H1 (cell line): ENCODE results near the gene RBP3. TPM values are rescaled to one million over a fixed set of nuclear protein-coding genes. Genes with fewer than 3 reads are reported as not detected.

Experiments used
- CTCF ChIA-PET: fragments of 300-600 bp; sonication (Branson Sonifier 250); formaldehyde crosslinking; loops from one replicate; lab custom pipeline; 2021; ENCODE audit not compliant: partially characterized antibody; lab: Charles Lee
- POLR2A ChIA-PET: fragments of 300-600 bp; sonication (Branson Sonifier 250); formaldehyde crosslinking; loops from one replicate; lab custom pipeline; 2021; ENCODE audit warnings: inconsistent platforms; ENCODE audit not compliant: partially characterized antibody; lab: Charles Lee
- DNase-seq, 2 experiments: peaks; one replicate each; pipeline versions ENCODE4 v3.0.0 to v3.0.0-alpha.2; 2010 to 2022; ENCODE audit warnings: low spot score in 2 of 2, low read depth in 1 of 2, mixed read lengths in 1 of 2
- FAIRE-seq: peaks from 2 replicates; lab custom pipeline; 2011; peaks lifted over from hg19 to GRCh38; lab: Jason Lieb, UNC
- H2AFZ ChIP-seq: 2 replicates; pipeline ENCODE4 v1.8.1; 2012; ENCODE audit warnings: low read length, inconsistent platforms
- H2AK5ac ChIP-seq: 2 replicates; pipeline ENCODE4 v1.6.1; 2013; ENCODE audit warnings: low read depth, low read length
- H2BK120ac ChIP-seq: replicated peaks from 2 replicates; pipeline ENCODE3; 2013; ENCODE audit warnings: low read depth, low read length, inconsistent platforms
- H2BK12ac ChIP-seq: 2 replicates; pipeline ENCODE4 v1.6.1; 2013; ENCODE audit warnings: low read depth, low read length
- H2BK15ac ChIP-seq: 2 replicates; pipeline ENCODE4 v1.6.1; 2013; ENCODE audit warnings: low read length
- H2BK20ac ChIP-seq: 2 replicates; pipeline ENCODE4 v1.6.1; 2013; ENCODE audit warnings: low read length
- H2BK5ac ChIP-seq: 2 replicates; pipeline ENCODE4 v1.6.1; 2013; ENCODE audit warnings: low read depth, low read length
- H3K14ac ChIP-seq: 2 replicates; pipeline ENCODE4 v1.6.1; 2013; ENCODE audit warnings: inconsistent platforms; ENCODE audit not compliant: insufficient read length
- H3K18ac ChIP-seq: 2 replicates; pipeline ENCODE4 v1.6.1; 2013; ENCODE audit warnings: low read length; ENCODE audit errors: extremely low read depth
- H3K23ac ChIP-seq: 2 replicates; pipeline ENCODE4 v1.6.1; 2013; ENCODE audit warnings: inconsistent platforms; ENCODE audit not compliant: insufficient read length
- H3K23me2 ChIP-seq: 2 replicates; pipeline ENCODE4 v1.6.1; 2013; ENCODE audit warnings: low read depth, low read length
- H3K27ac ChIP-seq: 2 replicates; pipeline ENCODE4 v1.6.1; 2011; ENCODE audit warnings: low read depth, low read length, inconsistent platforms
- H3K27me3 ChIP-seq, 4 experiments: replicated peaks in 1 of 4; 1 replicate in 1 of 4; 2 replicates in 3 of 4; pipeline versions ENCODE4 v1.6.1 to v1.8.1; 2011 to 2013; ENCODE audit warnings: low read length in 3 of 4, mild to moderate bottlenecking in 3 of 4, inconsistent platforms in 2 of 4, mixed read lengths in 2 of 4, moderate library complexity in 1 of 4; ENCODE audit not compliant: control insufficient read depth in 3 of 4, insufficient read depth in 3 of 4; ENCODE audit errors: extremely low read depth in 1 of 4
- H3K36me3 ChIP-seq, 4 experiments: 2 replicates each; pipeline versions ENCODE4 v1.6.1 to v1.8.1; 2011 to 2013; ENCODE audit warnings: mild to moderate bottlenecking in 4 of 4, low read length in 3 of 4, moderate library complexity in 2 of 4, control low read depth in 1 of 4, inconsistent platforms in 1 of 4; ENCODE audit not compliant: insufficient read depth in 4 of 4, control insufficient read depth in 2 of 4
- H3K4ac ChIP-seq: replicated peaks from 2 replicates; pipeline ENCODE3; 2013; ENCODE audit warnings: low read length, low read depth, mixed read lengths, inconsistent platforms; ENCODE audit not compliant: insufficient read length
- H3K4me1 ChIP-seq, 4 experiments: replicated peaks in 1 of 4; 1 replicate in 1 of 4; 2 replicates in 3 of 4; pipeline versions ENCODE4 v1.6.1 to v1.8.1; 2011 to 2013; ENCODE audit warnings: low read length in 3 of 4, inconsistent platforms in 2 of 4, mixed read lengths in 1 of 4; ENCODE audit not compliant: insufficient read depth in 4 of 4, control insufficient read depth in 3 of 4
- H3K4me2 ChIP-seq, 2 experiments: 2 replicates each; pipeline versions ENCODE4 v1.6.1 to v1.8.1; 2011 to 2013; ENCODE audit warnings: low read depth in 2 of 2, low read length in 2 of 2, control low read depth in 1 of 2, inconsistent platforms in 1 of 2, mild to moderate bottlenecking in 1 of 2; ENCODE audit not compliant: insufficient read depth in 1 of 2
- H3K4me3 ChIP-seq, 4 experiments: fragments of 200-600, 300-600 bp in 1 of 4; sonication (generic), shearing (Covaris generic), sonication (Bioruptor Twin) in 1 of 4; 2 replicates each; pipeline versions ENCODE4 v1.5.1 to v1.8.1; 2011 to 2016; ENCODE audit warnings: low read length in 4 of 4, low read depth in 3 of 4, control low read depth in 2 of 4, inconsistent platforms in 2 of 4, mild to moderate bottlenecking in 2 of 4, mixed read lengths in 1 of 4, moderate library complexity in 1 of 4; ENCODE audit not compliant: insufficient read depth in 2 of 4; ENCODE audit errors: extremely low read depth in 1 of 4
- H3K56ac ChIP-seq: replicated peaks from 2 replicates; pipeline ENCODE3; 2013; ENCODE audit warnings: low read depth, mild to moderate bottlenecking, mixed read lengths, low read length, inconsistent platforms; ENCODE audit not compliant: insufficient read length
- H3K79me1 ChIP-seq: 2 replicates; pipeline ENCODE4 v1.6.1; 2013; ENCODE audit warnings: low read depth, low read length, control low read depth
- H3K79me2 ChIP-seq, 2 experiments: 2 replicates each; pipeline versions ENCODE4 v1.6.1 to v1.8.1; 2012 to 2013; ENCODE audit warnings: low read length in 2 of 2, mild to moderate bottlenecking in 2 of 2, inconsistent platforms in 1 of 2; ENCODE audit not compliant: insufficient read depth in 2 of 2, control insufficient read depth in 1 of 2
- H3K9ac ChIP-seq, 4 experiments: replicated peaks in 1 of 4; 1 replicate in 1 of 4; 2 replicates in 3 of 4; pipeline versions ENCODE4 v1.6.1 to v1.8.1; 2011 to 2013; ENCODE audit warnings: low read depth in 3 of 4, low read length in 3 of 4, control low read depth in 2 of 4, mild to moderate bottlenecking in 2 of 4, moderate library complexity in 2 of 4, inconsistent platforms in 1 of 4; ENCODE audit errors: extremely low read depth in 1 of 4
- H3K9me3 ChIP-seq, 2 experiments: 2 replicates each; pipeline versions ENCODE4 v1.6.1 to v1.8.1; 2012 to 2013; ENCODE audit warnings: mild to moderate bottlenecking in 2 of 2, moderate library complexity in 2 of 2, control low read depth in 1 of 2, inconsistent platforms in 1 of 2, low read depth in 1 of 2, low read length in 1 of 2, mixed read lengths in 1 of 2; ENCODE audit not compliant: insufficient read depth in 2 of 2
- H4K20me1 ChIP-seq, 2 experiments: replicated peaks in 1 of 2; 2 replicates each; pipeline versions ENCODE3 to v1.8.1; 2011 to 2013; ENCODE audit warnings: inconsistent platforms in 2 of 2, low read length in 2 of 2, mild to moderate bottlenecking in 1 of 2; ENCODE audit not compliant: insufficient read depth in 2 of 2, control insufficient read depth in 1 of 2
- H4K5ac ChIP-seq: 2 replicates; pipeline ENCODE4 v1.6.1; 2013; ENCODE audit warnings: low read length, low read depth, mixed read lengths, inconsistent platforms; ENCODE audit not compliant: insufficient read length
- H4K8ac ChIP-seq: 2 replicates; pipeline ENCODE4 v1.8.0; 2013; ENCODE audit warnings: mild to moderate bottlenecking, moderate library complexity, low read length, inconsistent platforms; ENCODE audit not compliant: insufficient read depth; ENCODE audit errors: extremely low read depth
- H4K91ac ChIP-seq: replicated peaks from 2 replicates; pipeline ENCODE3; 2013; ENCODE audit warnings: low read length, mixed read lengths, inconsistent platforms; ENCODE audit not compliant: insufficient read length
- CEBPB ChIP-seq: IDR thresholded peaks from 2 replicates; pipeline ENCODE4 v1.6.1; 2012; ENCODE audit warnings: low read depth, low read length
- HDAC2 ChIP-seq, 2 experiments: fragments of 300-600 bp in 1 of 2; sonication (generic) in 1 of 2; IDR thresholded peaks; 2 replicates each; pipeline ENCODE4 v1.6.1; 2011 to 2012; ENCODE audit warnings: low read depth in 2 of 2, low read length in 2 of 2, mild to moderate bottlenecking in 2 of 2, moderate library complexity in 2 of 2, borderline replicate concordance in 1 of 2, inconsistent platforms in 1 of 2
- KDM4A ChIP-seq: IDR thresholded peaks from one replicate; pipeline ENCODE4 v1.7.1; 2012; ENCODE audit warnings: low read depth, mild to moderate bottlenecking, moderate library complexity, low read length, inconsistent platforms; ENCODE audit not compliant: severe bottlenecking
- NRF1 ChIP-seq: IDR thresholded peaks from 2 replicates; pipeline ENCODE4 v1.6.1; 2011; ENCODE audit warnings: mild to moderate bottlenecking, low read depth, low read length, improper control_type of control experiment
- SRF ChIP-seq: IDR thresholded peaks from 2 replicates; pipeline ENCODE4 v1.6.1; 2011; ENCODE audit warnings: mild to moderate bottlenecking, low read depth, low read length, moderate library complexity
- WGBS, 2 experiments: shearing (Covaris generic) in 1 of 2; methylation state at CpG; one replicate each; pipeline versions ENCODE4 v1.1.6 to v1.1.7; 2013 to 2015; ENCODE audit warnings: low lambda C conversion rate in 2 of 2, mixed read lengths in 2 of 2, inconsistent platforms in 1 of 2, low coverage in 1 of 2, missing lambda C conversion rate in 1 of 2; ENCODE audit not compliant: insufficient replicate concordance in 2 of 2, insufficient coverage in 1 of 2, insufficient read length in 1 of 2; ENCODE audit errors: extremely low coverage in 1 of 2, missing lambda C conversion rate in 1 of 2; 5-methylcytosine and 5-hydroxymethylcytosine counted together
- polyA plus RNA-seq, 7 experiments: library from polyadenylated mRNA; depleted of rRNA in 3 of 7; stranded (reverse) in 5 of 7; unstranded in 2 of 7; fragments of >200 nt in 5 of 7; fragments of 200-250 nt in 2 of 7; gene quantifications; 1 replicate in 5 of 7; 2 replicates in 1 of 7; 4 replicates in 1 of 7; pipeline versions ENCODE4 v1.2.1 to v1.2.3, GENCODE V29; 2011 to 2013; ENCODE audit warnings: missing spikeins in 2 of 7, mixed read lengths in 2 of 7
- total RNA-seq: library from RNA; stranded (reverse); fragmentation: NEBNext Ultra II Directional; extraction: Animal tissue kit (Norgen Biotek cat#: 25700); gene quantifications from 2 replicates; pipeline ENCODE4 v1.2.1, GENCODE V29; 2021

Gene RBP3
- total and polyA plus RNA-seq, 2 of the 8 experiments (the other 6 are each of a cell fraction or from before 2014, with no cell fraction given) = not detected

DNA sequence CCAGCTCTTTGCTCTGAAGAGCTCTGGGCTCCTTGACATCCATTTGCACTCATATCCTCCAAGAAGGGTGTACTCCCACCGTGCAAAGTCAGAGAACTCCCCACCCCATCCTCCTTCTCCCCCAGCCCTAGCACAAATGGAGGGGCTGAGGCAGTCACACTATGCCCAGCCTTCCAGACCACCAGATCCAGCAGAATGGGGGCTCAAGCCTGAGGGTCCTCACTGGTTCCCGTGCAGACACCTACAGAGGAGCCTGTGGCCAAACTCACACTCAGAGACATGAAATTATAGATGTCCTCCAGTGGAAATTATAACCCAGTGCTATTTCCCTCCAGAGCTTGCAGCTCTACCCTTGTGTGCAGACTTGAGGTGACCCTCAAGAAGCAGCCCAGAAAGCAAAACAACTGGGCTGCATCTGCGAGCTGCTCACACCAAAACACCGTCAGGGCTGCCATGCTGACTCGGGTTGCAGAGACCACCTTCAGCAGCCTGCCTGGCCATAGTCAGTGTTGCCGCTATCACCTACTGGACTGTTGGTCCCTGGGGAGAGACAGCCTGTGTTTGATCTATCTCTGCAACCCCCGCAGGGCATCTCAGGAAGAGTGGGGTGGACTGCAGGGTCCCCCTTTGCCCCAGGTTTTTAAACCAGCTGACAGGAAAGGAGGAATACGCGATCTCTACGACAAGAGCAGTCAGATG is 28.5 kb downstream of the RBP3 start:
- no peak overlapping the region for H3K18ac ChIP-seq

More for the DNA sequence above, 28.5 kb downstream of the RBP3 start:
- Histone ChIP-seq H3K27ac (no peak overlapping the region), H3K23me2 (no peaks in the 10 kb centered on the region; the same call in 1 of the 2 replicates), H2BK5ac (no peak overlapping the region), H2BK120ac (no peak overlapping the region), H4K5ac (no peak overlapping the region), H3K14ac (no peak overlapping the region), H3K4ac (no peak overlapping the region), H3K23ac (no peak overlapping the region), H2BK15ac (0 out of 2 replicates have a peak overlapping the region, but pooled peaks have one; percentile 34), H2BK20ac (no peak overlapping the region), H4K8ac (no peak overlapping the region), H4K20me1 (no peaks in the 10 kb centered on the region), H3K9ac (no peak overlapping the region), H2AFZ (no peak overlapping the region), H4K91ac (no peak overlapping the region), H3K36me3 (no peaks in the 10 kb centered on the region), H2AK5ac (no peak overlapping the region), H3K79me2 (no peaks in the 10 kb centered on the region), H3K27me3 (no peaks in the 10 kb centered on the region), H3K4me2 (no peak overlapping the region), H2BK12ac (no peak overlapping the region), H3K4me1 (peaks cover 0 to 18% (median 6%) of the 10 kb centered on the region in 4 experiments), H3K9me3 (no peaks in the 10 kb centered on the region), H3K56ac (no peak overlapping the region), H3K4me3 (no peak overlapping the region)
- 92% methylated on average over 10 of the region's 10 CpGs; no CpG with 5 or more reads in 1 of the 2 experiments for WGBS, 2 experiments
- FAIRE-seq = no peak
- POLR2A ChIA-PET = interaction anchor here (0.8 to 0.9 kb wide), 2 partner anchors 8 to 12 kb away, joined by 3 read pairs; no protein-coding TSS in a partner anchor
- CTCF ChIA-PET = interaction anchor here (0.7 to 6.0 kb wide), 9 partner anchors 8 to 365 kb away, joined by 3 to 49 read pairs (median 5); no protein-coding TSS in a partner anchor
- peak in 1 of 2 experiments; percentile 35 for DNase-seq
- TF ChIP-seq SRF = no peak
- no peak for TF ChIP-seq KDM4A
- no peak for TF ChIP-seq HDAC2 (IDR thresholded peaks at IDR 0.05; ENCODE audit: borderline replicate concordance in 1 of 2, low read depth in 2 of 2, low read length in 2 of 2)
- TF ChIP-seq CEBPB = no peak
- TF ChIP-seq NRF1 = no peak
- TF ChIP-seq, all 59 proteins: peak for 0
- no peaks in the 10 kb centered on the region; the same call in 1 of the 2 replicates for H3K79me1 ChIP-seq
